Right lobe of liver (tissue), 4 donors: ENCODE results near the gene EPHB6.

ENCODE experiments used
- POLR2A ChIP-seq: fragments of 450-650 bp; IDR thresholded peaks from one replicate; pipeline ENCODE4 v1.6.1; 2017; ENCODE audit warnings: antibody characterized with exemption, mild to moderate bottlenecking
- TF ChIP-seq, protein P1 (sequence below), 4 donors: fragments of 200-600 bp in 3 of 4; fragments of 450-650 bp in 1 of 4; IDR thresholded peaks; one replicate each; pipeline versions ENCODE4 v1.5.1 to v1.8.0; 2016 to 2022; ENCODE audit warnings: antibody characterized with exemption in 4 of 4, mild to moderate bottlenecking in 2 of 4
- donor health status: DM: no; HTN: no; CAD: no.
- donor health status: DM: no; HTN: no; CAD: no.
- donor health status: DM: no; HTN: yes; CAD: no.

GRCh38 chr7:142859411-142859810 lies 4.5 kb downstream of the EPHB6 start:
- TF ChIP-seq, protein P1, sequence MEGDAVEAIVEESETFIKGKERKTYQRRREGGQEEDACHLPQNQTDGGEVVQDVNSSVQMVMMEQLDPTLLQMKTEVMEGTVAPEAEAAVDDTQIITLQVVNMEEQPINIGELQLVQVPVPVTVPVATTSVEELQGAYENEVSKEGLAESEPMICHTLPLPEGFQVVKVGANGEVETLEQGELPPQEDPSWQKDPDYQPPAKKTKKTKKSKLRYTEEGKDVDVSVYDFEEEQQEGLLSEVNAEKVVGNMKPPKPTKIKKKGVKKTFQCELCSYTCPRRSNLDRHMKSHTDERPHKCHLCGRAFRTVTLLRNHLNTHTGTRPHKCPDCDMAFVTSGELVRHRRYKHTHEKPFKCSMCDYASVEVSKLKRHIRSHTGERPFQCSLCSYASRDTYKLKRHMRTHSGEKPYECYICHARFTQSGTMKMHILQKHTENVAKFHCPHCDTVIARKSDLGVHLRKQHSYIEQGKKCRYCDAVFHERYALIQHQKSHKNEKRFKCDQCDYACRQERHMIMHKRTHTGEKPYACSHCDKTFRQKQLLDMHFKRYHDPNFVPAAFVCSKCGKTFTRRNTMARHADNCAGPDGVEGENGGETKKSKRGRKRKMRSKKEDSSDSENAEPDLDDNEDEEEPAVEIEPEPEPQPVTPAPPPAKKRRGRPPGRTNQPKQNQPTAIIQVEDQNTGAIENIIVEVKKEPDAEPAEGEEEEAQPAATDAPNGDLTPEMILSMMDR (IDR thresholded peaks at IDR 0.05), result no peak
- TF ChIP-seq POLR2A, result no peak
